Heart left ventricle (tissue), 13 donors: Measurements from ENCODE around the gene SLC35F1.

Experiments used
- POLR2A ChIP-seq, 2 donors: fragments of 450-650 bp; IDR thresholded peaks; one replicate each; pipeline ENCODE4 v1.6.1; 2017; ENCODE audit warnings: antibody characterized with exemption in 2 of 2, mild to moderate bottlenecking in 2 of 2, moderate library complexity in 2 of 2
- TF ChIP-seq, protein P1 (sequence below), 12 donors: fragments of 200-600 bp; sonication (generic) in 4 of 12; IDR thresholded peaks; one replicate each; pipeline versions ENCODE4 v1.5.0 to v1.8.0; 2018 to 2022; ENCODE audit warnings: antibody characterized with exemption in 12 of 12, mild to moderate bottlenecking in 5 of 12
- donor health status: ischemic (EF 13 %, LVEDD 7.1; RV severe dilation, severe dysfunction).
- donor health status: DM: no; HTN: yes; CAD: no.
- donor health status: DM: no; HTN: no; CAD: no.
- donor health status: ischemic (EF 25% LVEDD 6.9; RV normal size, moderate dysfunction).
- donor health status: ischemic (EF 25% LVEDD 5.7; RV mildly dilated, moderate dysfunction).
- donor health status: ischemic (EF 35%, LVEDD 5.7; RV mildly dilated, moderate dysfunction).
- donor health status: nonischemic (EF 11% LVEDD 7.7; RV severe dilation, severe dysfunction).
- donor health status: DM: yes; HTN: yes; CAD: no.
- donor health status: PGD.
- donor health status: ischemic (EF 29% LVEDD 5.4; RV normal size, mild dysfunction).
- donor health status: nonischemic (EF 23%, LVEDD 6.1; RV moderate dilation, normal function).

DNA sequence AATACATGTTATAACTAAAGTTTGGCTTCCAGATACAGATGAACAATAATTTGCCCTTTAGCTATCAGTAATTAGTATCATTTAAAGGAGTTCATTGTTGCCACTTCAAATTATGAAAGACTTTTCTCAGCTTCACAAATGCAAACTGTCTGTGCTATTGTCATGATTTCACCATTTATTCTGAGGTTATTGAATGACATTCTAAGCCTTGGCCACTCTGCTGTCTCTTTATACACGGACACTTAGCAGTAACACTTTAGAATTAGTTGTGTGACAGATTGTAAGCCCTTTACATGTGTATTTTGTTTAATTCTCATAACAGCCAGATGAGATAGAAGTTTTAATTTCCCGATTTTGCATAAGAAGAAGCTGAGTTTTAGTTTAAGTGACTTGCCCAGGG, 176.6 kb downstream of the SLC35F1 start:
- TF ChIP-seq, protein P1, sequence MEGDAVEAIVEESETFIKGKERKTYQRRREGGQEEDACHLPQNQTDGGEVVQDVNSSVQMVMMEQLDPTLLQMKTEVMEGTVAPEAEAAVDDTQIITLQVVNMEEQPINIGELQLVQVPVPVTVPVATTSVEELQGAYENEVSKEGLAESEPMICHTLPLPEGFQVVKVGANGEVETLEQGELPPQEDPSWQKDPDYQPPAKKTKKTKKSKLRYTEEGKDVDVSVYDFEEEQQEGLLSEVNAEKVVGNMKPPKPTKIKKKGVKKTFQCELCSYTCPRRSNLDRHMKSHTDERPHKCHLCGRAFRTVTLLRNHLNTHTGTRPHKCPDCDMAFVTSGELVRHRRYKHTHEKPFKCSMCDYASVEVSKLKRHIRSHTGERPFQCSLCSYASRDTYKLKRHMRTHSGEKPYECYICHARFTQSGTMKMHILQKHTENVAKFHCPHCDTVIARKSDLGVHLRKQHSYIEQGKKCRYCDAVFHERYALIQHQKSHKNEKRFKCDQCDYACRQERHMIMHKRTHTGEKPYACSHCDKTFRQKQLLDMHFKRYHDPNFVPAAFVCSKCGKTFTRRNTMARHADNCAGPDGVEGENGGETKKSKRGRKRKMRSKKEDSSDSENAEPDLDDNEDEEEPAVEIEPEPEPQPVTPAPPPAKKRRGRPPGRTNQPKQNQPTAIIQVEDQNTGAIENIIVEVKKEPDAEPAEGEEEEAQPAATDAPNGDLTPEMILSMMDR (IDR thresholded peaks at IDR 0.05) = no peak
- TF ChIP-seq POLR2A (IDR thresholded peaks at IDR 0.05) = no peak
